Kidney tubule cell (primary cell): ENCODE data around the gene CEP72.
"Not testable (repeated sequence)": the region's sequence is repeated elsewhere in the genome, so short reads cannot be mapped to it uniquely, and the experiment has no call there.

Source experiments
- DNase-seq: peaks from one replicate; pipeline ENCODE4 v3.0.0-alpha.2; 2018; ENCODE audit warnings: low spot score

Gene CEP72

DNA sequence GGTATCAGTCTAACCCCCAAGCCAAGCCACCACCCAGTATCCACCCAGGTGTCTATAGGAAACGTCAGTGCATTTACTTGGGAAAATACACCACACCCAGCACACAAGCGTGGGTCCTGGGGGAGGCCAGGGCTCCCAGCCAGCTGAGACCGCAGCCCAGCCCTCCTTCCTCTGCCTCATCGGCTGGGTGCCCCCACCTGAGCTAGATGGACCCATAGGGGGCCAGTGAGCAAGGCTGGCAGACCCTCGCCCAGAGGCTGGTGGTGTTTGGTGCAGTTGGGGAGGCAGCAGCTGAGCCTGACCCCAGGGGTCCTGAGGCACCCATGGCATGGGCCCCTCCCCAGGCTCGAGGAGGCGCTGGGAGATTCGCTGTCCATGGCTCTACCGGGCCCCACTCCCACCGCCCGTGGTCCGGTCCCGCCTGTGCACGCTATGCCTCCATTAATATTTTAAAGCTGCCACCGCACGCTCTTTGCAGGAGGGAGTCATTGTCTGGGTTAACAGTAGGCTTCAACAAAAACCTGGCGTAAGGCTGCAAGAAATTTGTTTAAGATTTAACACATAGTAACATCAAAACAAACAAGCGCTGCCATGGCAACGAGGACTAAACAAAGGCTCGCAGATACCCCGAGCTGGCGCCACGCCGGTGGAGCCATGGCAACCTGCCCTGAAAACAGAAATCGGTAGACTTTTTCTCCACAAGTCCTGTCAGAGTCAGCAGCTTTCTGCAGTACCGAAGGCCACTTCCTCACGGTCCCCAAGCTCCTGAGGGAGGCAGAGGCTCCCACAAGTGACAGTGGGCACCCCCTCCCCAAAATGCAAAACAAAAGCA is 60.4 kb downstream of the CEP72 start:
- DNase-seq = peak; percentile 90

DNA sequence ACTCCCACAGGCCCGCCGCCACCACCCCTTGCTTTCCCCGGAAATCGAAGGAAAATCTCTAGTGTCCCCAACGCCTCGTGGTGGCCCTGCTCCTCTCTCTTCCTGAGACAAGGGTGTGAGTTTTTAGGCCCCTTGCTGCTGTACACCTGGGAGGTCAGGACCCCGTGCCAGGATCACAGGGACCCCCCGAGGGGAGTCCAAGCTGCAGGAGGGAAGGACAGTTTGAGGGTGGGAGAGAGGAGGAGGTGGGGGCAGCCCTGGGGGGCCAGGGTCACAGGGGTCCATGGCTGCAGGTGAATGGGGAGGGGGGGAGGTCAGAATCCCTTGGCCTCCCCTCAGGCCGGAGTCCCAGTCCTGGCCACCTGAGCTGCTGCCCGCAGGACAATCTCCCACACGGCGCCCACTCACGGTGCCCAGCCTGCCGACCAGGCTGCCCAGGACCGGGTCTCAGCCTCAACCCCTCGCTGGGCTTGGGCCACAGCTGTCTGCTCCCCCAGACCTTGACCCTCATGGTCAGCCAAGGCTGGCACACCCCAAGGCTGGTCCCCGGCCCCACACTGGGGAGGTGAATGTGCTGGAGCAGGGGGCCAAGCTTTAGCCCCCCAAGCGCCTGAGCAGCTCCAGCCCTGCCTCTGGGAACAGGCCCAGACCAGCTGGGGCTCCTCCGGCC is 61.2 kb downstream of the CEP72 start:
- DNase-seq = no peak

DNA sequence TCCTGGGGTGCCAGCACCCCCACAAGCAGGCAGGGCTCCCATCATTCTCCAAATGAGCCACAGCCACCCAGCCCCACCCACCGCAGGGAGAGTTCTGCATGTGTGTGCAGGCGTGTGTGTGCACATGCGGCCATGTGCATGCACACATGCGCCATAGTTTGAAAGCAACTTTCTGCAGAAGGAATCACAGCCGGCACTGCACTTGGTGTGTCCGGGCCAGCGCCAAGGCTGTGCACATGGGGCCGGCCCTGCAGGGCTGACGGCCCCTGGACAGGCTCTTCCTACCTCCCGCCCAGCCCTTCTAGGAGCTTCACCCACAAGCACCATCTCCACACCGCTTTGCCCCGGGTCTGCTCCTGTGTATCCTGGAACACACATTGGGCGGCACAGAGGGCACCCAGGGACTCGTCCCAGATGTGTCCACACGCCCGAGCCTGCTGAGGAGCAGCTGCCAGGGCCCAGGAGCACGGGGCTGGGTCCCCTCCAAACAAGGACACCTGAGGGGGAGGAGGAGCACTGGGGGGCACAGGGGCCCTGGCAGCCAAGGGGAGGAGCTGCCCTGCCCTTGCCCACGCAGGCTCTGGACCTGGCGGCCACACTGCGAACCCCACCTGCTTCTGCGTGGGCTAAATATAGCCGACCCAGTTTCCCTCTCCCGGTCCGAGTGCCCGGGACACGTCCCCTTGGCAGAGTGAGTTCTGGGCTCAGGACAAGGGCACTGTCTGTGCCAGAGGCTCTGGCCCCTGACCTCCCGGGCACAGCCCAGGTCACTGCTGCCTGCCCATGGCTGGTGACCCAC is 61.9 kb downstream of the CEP72 start:
- no peak for DNase-seq

DNA sequence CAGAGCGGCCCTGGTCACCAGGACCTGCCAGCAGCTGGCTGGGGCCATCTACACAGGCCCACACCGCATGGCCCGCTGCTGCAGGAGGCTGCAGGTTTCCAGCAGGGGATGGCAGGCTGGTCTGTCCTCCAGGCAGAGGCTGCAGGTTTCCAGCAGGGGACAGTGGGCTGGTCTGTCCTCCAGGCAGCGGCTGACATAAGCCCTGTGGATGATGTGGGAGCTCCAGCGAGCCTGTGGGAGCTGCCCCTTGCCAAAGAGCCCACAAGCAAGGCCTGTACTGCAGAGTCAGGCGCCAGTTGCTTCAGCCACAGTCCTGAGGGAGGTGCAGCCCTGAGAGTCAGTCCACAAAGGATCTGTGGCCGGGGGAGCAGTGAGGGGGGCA is 62.5 kb downstream of the CEP72 start:
- no peak for DNase-seq

DNA sequence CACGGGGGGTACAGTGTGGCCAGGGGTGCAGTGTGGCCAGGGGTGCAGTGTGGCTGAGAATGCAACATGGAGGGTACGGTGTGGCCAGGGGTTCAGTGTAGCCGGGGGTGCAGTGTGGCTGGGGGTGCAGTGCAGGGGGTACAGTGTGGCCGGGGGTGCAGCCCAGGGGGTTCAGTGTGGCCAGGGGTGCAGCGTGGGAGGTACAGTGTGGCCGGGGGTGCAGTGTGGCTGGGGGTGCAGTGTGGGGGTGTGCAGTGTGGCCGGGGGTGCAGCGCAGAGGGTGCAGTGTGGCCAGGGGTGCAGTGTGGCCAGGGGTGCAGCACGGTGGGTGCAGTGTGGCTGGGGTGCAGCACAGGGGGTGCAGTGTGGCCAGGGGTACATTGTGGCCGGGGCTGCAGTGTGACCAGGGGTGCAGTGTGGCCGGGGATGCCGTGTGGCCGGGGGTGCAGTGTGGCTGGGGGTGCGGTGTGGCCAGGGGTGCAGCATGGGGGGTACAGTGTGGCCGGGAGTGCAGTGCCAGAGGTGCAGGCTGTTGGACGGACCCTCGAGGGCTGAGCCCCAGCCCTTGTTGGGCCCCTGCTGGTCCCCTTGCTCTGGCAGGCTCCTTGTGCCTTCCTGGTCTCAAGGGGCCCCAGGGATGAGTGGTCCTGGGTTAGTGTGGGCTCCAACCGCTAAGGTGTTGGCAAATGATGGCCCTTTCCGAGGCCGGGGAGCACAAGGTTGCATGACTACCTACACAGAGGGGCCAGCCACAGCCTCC is 63.2 kb downstream of the CEP72 start:
- DNase-seq = no peak

DNA sequence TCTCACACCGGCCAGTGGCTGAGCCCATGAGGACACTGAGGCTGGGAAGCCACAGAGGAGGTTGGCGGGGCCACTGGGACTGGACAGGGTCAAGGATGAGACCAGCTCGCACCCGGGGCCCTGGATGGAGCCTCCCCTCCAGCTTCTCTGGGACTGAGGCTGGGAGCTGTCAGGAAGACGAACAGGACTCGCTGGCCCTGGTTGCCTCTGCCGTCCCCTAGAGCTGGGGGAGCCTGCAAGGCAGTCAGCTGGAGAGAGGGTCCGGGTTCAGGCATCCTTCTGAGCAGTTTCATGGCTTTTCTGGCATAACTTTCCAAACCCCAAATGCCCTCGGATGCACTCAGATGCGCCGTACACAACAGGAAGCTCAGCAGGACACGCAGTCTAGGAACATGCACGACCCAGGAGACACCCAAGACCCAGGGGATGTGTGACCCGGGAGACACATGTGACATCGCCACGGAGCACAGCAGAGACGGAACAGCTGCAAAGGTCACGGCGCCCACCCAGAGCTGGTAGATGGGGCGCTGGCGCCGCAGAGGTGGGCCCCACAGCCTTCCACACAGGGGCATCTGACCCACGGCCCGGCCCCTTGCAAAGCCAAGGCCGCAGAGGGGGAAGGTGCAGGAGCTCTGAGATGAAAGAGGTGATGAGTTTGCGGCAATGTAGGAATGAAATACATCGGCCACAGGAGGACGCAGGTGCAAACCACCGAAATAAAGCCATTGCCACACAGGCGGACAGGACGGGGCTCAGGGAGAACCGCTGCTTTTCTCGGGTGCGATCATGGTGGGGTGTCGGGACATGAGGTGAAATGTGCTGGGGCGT is 63.9 kb downstream of the CEP72 start:
- no peak for DNase-seq

DNA sequence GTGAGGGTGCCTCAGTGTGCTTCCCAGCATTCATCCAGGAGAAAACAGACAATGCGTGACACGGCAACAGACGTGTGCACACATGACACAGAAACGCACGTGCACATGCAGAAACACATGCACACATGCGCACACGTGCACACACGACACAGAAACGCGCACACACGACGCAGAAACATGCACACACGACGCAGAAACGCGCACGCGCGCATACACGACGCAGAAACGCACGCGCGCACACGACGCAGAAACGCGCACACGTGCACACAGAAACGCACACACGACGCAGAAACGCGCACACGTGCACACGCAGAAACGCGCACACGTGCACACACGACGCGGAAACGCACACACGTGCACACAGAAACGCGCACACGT is 64.5 kb downstream of the CEP72 start:
- DNase-seq = no peak

DNA sequence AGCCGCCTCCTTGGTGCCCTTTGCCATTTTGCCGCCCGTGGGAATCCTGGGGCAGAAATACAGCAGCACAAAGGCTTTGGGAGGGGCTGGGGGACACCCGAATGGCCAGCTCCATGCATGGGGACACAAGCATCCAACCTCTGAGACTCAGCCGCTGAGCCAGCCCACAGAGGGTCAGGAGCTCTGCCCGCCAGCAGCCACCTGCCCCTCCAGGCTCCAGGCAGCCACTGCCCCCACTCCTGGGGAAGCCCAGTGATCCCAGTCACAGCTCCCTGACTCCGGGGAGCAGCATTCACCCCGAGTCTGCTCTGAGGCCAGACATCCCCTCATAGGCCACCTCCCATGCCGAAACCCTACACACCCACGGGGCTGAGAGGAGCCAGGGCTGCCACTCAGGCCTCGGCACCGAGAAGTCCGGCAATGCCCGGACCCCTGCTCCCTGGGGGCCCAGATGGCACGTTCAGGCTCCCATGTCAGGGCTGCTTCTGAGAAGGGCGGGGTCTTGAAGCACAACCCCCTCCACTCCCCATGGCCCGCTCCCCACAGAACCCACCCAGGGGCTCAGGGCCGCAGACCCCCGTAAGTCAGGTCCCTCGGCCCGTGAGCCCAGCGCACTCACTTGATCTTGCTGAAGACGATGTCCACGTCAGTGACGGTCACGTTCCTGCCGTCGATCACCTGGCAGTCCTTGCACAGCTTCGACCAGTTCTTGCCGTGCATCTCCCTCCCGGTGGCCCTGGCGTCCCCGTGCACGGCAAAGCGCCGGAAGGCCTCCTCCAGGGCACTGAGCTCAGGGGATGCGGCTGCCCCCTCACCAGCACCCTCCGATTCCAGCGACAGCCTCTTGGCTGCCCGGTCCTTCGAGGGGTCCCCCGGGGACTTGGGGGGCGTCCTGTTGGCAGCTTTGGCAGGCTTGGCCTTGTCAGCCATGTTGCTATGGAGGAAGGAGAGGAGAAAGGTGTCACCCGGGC is 65.3 kb downstream of the CEP72 start:
- DNase-seq = no peak

DNA sequence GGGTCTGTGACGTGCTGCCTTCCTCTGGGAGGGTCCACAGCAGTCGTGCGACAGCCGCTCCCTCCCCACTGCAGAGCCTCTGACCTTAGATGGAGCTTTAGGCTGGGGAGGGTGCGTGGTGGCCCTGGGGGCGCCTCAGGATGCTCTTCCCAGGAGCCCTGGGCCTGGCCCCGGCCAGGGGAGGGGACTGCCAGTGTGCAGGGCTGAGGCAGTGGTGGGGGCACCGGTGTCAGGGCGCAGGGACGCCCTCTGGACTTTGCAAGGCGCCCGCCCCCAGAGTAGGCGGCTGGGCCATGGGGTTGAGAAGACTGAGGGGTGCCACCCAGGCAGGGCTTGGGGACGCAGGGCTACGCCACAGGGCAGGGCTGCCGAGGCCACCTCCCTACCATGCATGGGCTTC is 66.4 kb downstream of the CEP72 start:
- not testable (repeated sequence) for DNase-seq

DNA sequence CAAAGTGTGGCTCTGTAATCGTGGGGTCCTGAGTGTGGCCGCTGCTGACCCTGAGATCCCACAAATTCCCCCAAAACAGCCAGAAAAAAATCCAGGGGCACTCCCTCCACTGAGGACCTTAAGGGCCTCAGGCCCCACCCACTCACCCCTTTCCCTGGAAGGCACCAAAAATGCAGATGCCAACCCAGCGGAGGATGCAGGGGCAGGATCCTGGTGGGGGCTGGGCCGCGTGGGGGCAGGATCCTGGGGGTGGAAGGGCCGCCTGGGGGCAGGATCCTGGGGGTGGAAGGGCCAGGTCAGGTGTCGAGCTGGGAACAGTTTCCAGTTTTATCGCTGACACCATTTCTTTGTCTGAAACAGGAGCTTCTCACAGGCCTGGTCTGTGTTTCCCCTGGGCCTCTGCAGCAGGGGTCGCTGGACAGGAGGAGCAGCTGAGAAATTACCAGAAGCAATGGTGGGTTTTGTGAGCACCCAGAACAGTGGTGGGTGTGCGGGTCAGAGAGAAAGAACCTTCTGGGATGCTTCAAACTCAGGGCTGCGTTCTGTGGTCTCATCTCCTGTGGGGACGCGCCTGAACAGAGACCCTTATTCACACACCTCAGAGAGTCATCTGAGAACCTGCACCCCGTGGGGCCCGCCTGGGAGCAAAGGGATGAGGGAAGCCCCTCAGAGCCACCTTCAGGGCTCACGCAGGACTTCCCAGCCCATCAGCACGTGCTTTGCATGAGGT is 67.2 kb downstream of the CEP72 start:
- DNase-seq = not testable (repeated sequence)

DNA sequence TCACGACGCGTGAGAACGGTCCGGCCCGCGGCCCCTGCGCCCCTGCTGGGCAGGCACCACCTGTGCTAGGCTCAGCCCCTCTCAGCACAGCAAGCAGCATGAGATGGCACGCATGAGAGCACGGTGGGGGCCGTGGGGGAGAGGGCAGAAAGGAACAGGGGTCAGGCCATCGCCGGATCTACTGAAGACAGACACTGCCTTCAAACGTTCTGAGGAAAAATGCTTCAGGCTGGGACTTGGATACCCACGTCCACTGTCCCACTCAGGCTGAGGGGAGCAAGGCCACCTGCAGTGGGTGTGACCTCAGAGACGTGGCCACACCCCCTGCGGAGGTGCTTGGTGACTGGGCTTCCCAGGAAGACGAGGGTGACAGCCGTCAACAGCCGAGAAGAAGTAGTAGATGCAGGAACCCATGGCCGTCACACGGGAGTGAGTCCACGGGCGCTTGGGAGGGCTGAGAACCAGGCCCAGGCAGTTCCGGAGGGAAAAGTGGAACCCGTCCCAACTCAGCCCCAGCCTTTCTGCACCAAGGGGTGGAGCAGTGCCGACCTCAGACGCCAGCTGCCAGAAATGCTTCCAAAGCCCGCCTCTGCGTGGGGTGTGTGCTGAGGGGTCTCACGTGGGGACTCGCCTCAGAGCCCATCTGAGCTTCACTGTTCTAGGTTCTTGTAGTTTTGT is 68.1 kb downstream of the CEP72 start:
- DNase-seq = not testable (repeated sequence)

DNA sequence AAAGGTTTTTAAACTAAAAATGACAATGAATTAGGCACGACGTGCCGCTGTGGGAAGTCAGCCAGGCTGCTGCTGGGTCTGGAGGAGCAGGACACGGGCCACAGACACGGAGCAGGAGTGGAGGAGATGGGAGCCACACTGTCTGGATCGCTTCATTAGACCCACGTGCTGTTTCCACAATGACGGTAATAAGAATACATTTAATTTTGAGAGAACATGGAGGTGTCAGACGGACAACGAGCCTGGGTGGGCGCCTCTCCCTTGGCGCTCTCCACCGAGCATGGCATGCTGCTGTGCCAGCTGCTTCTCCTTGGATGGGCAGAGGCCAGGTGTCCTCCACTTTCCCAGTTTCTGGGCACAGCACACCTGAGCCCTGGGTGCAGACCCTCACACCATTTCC is 68.7 kb downstream of the CEP72 start:
- not testable (repeated sequence) for DNase-seq

DNA sequence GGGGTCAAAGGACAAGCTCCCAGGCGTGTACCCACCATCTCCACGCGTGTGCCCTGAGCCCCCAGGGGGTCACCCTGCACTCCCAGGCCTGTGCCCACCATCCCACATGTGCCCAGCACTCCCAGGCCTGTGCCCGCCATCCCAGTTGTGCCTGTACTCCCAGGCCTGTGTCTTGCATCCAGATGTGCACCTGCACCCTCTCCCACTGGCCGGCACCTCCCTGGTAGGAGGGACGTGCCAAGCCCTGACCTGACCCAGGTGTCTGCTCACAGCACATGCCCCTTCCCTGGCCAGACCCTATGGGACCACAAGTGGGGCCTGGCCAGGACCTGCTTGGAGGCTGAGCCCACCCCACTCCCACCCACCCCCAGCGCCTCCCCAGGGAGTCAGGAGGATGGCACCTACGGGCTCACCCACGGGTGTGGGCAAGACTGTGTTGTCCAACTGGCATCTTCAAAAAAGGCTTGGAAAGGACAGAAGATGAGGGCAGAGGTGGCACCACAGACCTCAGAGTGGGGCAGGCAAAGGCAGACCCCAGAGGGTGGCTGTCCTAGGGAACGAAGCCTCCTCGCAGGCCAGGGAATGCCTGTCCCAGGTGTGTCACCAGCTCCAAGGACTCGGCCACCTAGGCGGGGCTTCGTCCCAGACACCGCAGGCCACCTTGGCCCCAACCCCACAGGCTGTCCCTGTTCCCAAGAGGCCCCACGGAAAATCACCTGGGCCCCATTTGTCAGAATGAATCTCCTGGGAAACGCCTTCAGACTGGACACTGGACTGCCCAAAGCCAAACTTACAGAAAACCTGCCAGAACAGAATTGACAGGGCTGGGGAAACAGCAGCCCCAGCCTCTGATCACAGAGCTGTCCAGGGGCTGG is 69.4 kb downstream of the CEP72 start:
- DNase-seq = not testable (repeated sequence)

DNA sequence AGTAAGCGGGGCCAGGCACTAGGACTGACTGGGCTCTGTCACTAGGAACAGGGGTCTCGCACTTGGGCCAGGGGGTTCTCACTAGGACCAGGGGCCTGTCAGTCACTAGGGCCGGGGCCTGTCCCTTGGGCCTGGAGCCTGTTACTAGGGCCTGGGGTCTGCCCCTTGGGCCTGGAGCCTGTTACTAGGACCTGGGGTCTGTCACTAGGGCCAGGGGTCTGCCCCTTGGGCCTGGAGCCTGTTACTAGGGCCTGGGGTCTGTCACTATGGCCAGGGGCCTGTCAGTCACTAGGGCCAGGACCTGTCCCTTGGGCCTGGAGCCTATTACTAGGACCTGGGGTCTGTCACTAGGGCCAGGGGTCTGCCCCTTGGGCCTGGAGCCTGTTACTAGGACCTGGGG is 70.1 kb downstream of the CEP72 start:
- DNase-seq = not testable (repeated sequence)

DNA sequence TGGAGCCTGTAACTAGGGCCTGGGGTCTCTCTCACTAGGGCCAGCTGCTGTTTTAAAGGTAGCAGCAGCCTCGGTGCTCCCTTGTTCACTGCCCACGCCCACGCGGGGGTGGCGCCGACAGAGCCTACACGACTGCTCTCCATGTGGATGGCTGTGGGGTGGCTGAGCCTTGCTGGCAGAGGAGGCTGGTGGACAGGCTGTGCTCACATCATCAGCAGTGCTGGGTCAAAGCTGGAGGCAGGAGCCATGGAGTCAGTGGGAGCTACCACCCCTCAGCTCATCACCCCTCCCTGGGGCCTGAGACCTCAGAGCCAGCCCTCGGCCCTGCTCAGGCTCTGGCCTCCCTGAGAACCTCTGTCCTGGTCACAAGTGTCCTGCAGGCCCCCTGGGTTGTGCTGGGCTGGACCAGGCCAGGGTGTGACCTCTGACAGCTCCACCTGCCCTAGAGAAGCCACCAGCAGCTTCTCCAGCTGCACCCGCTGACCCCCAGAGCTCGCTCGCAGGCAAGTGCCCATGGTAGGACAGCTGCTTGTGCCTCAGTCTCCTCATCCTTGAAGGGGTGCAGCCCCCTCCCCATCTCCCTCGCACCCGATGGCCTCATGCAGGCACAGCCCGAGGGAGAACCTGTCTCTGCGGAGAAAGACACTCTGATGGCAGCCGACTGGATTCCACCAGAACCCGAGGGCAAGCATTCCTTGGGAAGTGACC is 70.7 kb downstream of the CEP72 start:
- not testable (repeated sequence) for DNase-seq

DNA sequence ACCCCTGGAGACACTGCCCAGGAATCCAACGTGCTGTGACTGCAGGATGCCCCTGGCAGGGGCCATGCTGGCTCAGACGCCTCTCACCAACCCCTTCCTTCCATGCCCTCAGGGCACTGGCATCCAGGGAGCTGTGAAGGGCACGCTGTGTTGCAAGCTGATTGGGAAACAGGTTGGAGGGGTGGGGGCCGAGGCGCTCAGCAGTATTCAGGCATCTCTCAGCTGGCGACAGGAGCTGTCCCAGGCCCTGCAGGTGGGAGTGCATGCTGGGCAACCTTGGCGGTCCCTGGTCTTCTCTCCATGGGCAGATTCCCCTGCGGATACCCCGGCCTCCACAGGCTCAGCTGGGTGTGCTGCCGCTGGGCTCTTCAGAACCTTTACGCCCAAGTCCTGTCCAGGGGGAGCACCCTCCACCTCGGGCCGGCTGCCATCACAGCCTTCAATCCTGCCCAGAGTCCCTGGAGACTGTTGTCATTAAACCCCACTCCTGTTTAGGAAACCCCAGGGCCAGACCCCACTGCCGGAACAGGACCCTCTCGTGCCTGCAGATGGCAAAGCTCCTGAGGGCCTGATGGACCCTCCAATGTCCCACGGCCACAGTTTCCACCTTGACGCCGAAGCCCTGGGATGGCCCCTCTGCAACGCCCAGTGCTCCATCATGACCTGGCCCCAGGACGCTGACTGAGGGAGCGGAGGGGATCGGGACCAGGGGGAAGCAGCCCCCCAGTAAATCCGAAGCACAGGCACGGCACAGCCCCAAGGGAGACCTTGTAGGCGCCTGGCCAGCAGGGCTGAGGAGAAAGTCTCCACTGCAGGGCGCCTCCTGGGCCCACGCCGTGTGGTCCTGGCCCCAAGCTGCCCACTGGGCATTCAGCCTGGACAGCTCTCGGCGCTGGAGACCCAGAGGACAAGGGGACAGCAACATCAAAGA is 71.7 kb downstream of the CEP72 start:
- no peak for DNase-seq
